Measurements from ENCODE around the gene KIAA0513.

The KIAA0513 gene

DNA sequence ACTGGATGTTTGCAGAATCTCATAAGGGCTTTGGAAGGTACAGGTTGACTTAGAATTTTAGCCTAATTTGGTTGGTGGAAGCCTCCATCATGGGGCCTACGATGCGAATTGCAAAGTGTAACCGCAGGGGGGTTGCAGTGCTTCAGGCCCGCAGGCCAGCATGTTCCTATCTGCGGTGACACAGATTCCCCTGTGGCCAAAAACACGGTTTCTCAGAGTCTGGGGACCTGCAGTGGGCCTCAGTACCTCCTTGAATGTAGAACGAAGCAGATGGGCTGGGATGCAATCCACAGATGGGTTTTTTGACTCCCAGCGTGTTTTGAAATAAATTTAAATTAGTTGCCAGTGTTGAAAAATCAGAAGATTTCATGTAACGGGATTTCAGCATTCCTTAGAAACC, 34.7 kb downstream of the KIAA0513 start:
- no peak for DNase-seq (ENCODE audit: low read depth)
- TF ChIP-seq, protein P1, sequence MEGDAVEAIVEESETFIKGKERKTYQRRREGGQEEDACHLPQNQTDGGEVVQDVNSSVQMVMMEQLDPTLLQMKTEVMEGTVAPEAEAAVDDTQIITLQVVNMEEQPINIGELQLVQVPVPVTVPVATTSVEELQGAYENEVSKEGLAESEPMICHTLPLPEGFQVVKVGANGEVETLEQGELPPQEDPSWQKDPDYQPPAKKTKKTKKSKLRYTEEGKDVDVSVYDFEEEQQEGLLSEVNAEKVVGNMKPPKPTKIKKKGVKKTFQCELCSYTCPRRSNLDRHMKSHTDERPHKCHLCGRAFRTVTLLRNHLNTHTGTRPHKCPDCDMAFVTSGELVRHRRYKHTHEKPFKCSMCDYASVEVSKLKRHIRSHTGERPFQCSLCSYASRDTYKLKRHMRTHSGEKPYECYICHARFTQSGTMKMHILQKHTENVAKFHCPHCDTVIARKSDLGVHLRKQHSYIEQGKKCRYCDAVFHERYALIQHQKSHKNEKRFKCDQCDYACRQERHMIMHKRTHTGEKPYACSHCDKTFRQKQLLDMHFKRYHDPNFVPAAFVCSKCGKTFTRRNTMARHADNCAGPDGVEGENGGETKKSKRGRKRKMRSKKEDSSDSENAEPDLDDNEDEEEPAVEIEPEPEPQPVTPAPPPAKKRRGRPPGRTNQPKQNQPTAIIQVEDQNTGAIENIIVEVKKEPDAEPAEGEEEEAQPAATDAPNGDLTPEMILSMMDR (IDR thresholded peaks at IDR 0.05; ENCODE audit: low read depth, low read length, missing control alignments), result no peak
- H3K4me3 ChIP-seq (ENCODE audit: low read depth, low read length), result no peak overlapping the region

GRCh38 chr16:85062845-85063244, 35.2 kb downstream of the KIAA0513 start:
- no peak for DNase-seq (ENCODE audit: low read depth)
- TF ChIP-seq, protein P1 (IDR thresholded peaks at IDR 0.05; ENCODE audit: low read depth, low read length, missing control alignments), result no peak
- H3K4me3 ChIP-seq (ENCODE audit: low read depth, low read length), result no peak overlapping the region

DNA sequence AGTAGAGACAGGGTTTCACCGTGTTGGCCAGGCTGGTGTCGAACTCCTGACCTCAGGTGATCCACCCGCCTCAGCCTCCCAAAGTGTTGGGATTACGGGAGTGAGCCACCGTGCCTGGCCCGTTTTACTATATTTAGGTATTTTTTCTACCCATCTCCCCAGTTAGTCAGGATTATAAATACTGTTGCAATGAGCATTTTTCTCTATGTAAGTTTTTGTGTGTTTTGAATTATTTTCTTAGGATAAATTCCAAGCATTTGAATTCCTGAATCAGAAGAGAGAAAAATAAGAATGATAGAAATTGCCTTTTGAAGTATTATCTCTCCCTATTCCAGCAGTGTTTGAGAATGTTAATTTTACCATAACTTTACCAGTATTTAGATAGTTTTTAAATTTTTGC, 36.6 kb downstream of the KIAA0513 start:
- H3K4me3 ChIP-seq (ENCODE audit: low read depth, low read length), result no peak overlapping the region
- DNase-seq (ENCODE audit: low read depth), result no peak
- TF ChIP-seq, protein P1 (IDR thresholded peaks at IDR 0.05; ENCODE audit: low read depth, low read length, missing control alignments), result no peak

GRCh38 chr16:85065099-85065498, 37.5 kb downstream of the KIAA0513 start:
- no peak for DNase-seq (ENCODE audit: low read depth)
- TF ChIP-seq, protein P1 (IDR thresholded peaks at IDR 0.05; ENCODE audit: low read depth, low read length, missing control alignments), result no peak
- no peak overlapping the region for H3K4me3 ChIP-seq (ENCODE audit: low read depth, low read length)

GRCh38 chr16:85066346-85066885, 38.8 kb downstream of the KIAA0513 start:
- TF ChIP-seq, protein P1 (IDR thresholded peaks at IDR 0.05; ENCODE audit: low read depth, low read length, missing control alignments), result no peak
- no peak for DNase-seq (ENCODE audit: low read depth)
- no peak overlapping the region for H3K4me3 ChIP-seq (ENCODE audit: low read depth, low read length)

DNA sequence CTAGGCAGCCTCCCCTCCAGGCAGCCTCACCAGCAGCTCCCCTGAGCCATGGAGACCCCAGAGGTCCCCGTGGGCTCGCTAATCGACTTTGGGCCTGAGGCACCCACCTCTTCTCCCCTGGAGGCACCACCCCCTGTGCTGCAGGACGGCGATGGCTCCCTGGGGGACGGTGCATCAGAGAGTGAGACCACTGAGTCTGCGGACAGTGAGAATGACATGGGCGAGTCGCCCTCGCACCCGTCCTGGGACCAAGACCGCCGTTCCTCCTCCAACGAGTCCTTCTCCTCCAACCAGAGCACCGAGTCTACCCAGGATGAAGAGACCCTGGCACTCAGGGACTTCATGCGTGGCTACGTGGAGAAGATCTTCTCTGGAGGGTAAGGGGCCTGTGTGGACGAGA, 39.4 kb downstream of the KIAA0513 start:
- no peak overlapping the region for H3K4me3 ChIP-seq (ENCODE audit: low read depth, low read length)
- DNase-seq (ENCODE audit: low read depth), result no peak
- TF ChIP-seq, protein P1 (IDR thresholded peaks at IDR 0.05; ENCODE audit: low read depth, low read length, missing control alignments), result no peak

GRCh38 chr16:85067426-85067825, 39.8 kb downstream of the KIAA0513 start:
- H3K4me3 ChIP-seq (ENCODE audit: low read depth, low read length), result no peak overlapping the region
- TF ChIP-seq, protein P1 (IDR thresholded peaks at IDR 0.05; ENCODE audit: low read depth, low read length, missing control alignments), result no peak
- no peak for DNase-seq (ENCODE audit: low read depth)
